GM12801 (cell line): ENCODE data around the gene COPZ2.

Source experiments
- CTCF ChIP-seq: IDR thresholded peaks from one replicate; pipeline ENCODE4 v1.5.1; 2011; ENCODE audit warnings: control low read depth; ENCODE audit not compliant: insufficient read length; ENCODE audit errors: extremely low read depth

The COPZ2 gene

GRCh38 chr17:48052956-48053757, 15.6 kb upstream of the COPZ2 start:
- TF ChIP-seq CTCF = no peak

DNA sequence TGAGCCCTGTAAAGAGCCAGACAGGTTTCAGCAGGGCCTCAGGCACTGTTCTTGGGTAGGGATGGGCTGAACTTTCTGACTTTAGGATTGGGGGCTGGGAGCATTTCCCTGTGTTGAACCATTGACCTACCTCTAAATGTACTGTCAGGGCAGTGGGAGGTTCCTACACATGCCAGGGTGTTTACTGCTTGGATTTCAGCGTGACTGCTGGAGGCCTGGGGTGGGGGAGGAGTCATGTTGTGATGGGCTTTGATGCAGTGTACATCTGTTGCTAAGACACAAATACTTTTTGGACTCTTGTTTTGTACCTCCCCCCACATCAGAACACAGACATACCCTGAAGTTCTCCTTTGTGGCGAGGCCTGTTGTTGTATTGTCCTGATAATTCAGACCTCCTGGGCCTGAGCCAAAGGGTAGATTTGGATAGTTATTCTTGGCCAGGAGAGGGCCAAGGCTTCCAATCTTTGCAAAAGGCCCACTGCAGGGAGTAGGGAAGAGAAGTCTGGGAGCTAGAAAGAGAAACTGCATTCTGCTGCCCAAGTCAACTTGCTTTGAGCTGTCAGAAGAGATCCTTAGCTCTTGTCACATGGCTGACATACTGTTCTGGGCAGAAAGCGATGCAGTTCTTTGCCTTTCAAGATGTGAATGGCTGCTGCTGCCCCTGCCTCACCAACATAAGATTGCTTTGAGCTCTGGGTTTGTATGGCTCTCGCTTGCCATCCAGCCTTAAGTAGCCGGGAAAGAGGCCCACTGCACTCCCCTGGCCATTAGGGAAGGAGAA, 14.3 kb upstream of the COPZ2 start:
- TF ChIP-seq CTCF = no peak

DNA sequence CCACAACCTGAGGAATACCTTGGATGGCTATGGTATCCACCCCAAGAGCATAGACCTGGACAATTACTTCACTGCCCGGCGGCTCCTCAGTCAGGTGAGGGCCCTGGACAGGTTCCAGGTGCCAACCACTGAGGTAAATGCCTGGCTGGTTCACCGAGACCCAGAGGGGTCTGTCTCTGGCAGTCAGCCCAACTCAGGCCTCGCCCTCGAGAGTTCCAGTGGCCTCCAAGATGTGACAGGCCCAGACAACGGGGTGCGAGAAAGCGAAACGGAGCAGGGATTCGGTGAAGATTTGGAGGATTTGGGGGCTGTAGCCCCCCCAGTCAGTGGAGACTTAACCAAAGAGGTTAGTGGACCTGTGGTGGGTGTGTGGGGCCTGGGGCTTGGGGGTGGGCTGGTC, 13.7 kb upstream of the COPZ2 start:
- no peak for TF ChIP-seq CTCF

GRCh38 chr17:48048384-48049126, 11.0 kb upstream of the COPZ2 start:
- no peak for TF ChIP-seq CTCF

- no peak for TF ChIP-seq CTCF
Observed at GRCh38 chr17:48047741-48048383, 10.3 kb upstream of the COPZ2 start, which contains the start of gene NFE2L1. TSS of gene NFE2L1 (plus strand) at chr17:48048359. CDS start at chr17:48051119, 2,760 bp downstream.

- TF ChIP-seq CTCF = no peak
Observed at GRCh38 chr17:48047113-48047740, 9.6 kb upstream of the COPZ2 start.
